ENCODE results near the gene BICDL2.

- TF ChIP-seq CTCF (conservative IDR thresholded peaks at IDR 0.05; ENCODE audit: low read depth, low read length), result no peak
- no peak for TF ChIP-seq EZH2 (IDR thresholded peaks at IDR 0.05; ENCODE audit: borderline replicate concordance, low read depth, low read length, poor library complexity, severe bottlenecking)
These were observed 49.3 kb upstream of the BICDL2 start for GRCh38 chr16:3085868-3086595.

Data from A673 (cell line).